ENCODE data around the gene CDC42. TPM values are rescaled to one million over a fixed set of nuclear protein-coding genes. Genes with fewer than 3 reads are reported as not detected.

Gene CDC42
- polyA plus RNA-seq, 1 experiment, result 148 TPM

DNA sequence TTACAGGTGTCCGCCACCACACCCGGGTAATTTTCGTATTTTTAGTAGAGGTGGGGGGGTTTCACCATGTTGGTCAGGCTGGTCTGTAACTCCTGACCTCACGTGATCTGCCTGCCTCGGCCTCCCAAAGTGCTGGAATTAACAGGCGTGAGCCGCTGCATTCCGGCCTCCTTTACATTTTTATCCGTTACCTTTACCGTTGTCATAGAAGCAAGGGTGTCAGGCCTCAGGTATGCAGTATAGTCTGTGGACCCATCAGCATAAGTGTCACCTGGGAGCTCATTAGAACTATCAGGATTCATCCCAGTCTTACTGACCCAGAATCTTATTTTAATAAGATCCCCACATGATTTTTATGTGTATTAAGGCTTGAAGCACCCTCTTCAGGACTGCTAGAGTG lies 5.4 kb downstream of the CDC42 start:
- POLR2A ChIA-PET, result no interaction called here
- no peaks in the 10 kb centered on the region for H3K36me3 ChIP-seq (ENCODE audit: control insufficient read depth, insufficient read depth, low read length)

DNA sequence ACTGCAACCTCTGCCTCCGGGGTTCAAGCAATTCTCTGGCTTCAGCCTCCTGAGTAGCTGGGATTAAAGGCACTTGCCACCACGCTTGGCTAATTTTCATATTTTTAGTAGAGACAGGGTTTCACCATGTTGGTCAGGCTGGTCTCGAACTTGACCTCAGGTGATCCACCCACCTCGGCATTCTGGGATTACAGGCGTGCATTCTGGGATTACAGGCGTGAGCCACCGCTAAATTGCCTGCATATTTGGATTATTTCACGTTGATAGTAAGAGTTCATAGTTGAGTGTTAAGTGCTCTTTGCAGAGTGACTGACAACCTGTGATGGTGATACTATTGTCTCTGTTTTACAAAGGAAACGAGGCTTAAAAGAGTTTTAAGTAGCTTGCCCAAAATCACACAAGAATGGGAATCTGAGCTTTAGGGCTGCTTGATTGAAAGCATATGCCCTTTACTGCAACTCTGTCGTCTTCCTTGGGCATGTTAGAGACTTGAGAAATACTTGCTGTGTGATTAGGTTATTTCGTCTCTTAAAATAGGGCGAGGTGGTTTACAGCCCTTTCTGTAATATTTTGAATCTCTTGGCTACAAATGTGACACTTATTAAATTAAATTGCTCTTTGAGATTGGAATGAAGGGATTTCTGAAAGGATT lies 12.4 kb downstream of the CDC42 start:
- TF ChIP-seq, protein P1, sequence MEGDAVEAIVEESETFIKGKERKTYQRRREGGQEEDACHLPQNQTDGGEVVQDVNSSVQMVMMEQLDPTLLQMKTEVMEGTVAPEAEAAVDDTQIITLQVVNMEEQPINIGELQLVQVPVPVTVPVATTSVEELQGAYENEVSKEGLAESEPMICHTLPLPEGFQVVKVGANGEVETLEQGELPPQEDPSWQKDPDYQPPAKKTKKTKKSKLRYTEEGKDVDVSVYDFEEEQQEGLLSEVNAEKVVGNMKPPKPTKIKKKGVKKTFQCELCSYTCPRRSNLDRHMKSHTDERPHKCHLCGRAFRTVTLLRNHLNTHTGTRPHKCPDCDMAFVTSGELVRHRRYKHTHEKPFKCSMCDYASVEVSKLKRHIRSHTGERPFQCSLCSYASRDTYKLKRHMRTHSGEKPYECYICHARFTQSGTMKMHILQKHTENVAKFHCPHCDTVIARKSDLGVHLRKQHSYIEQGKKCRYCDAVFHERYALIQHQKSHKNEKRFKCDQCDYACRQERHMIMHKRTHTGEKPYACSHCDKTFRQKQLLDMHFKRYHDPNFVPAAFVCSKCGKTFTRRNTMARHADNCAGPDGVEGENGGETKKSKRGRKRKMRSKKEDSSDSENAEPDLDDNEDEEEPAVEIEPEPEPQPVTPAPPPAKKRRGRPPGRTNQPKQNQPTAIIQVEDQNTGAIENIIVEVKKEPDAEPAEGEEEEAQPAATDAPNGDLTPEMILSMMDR (IDR thresholded peaks at IDR 0.05; ENCODE audit: insufficient read depth, low read depth, low read length), result no peak
- CTCF ChIA-PET, result no interaction called here

More for the DNA sequence above, 5.4 kb downstream of the CDC42 start:
- TF ChIP-seq, protein P1 (IDR thresholded peaks at IDR 0.05; ENCODE audit: insufficient read depth, low read depth, low read length), result no peak
- H3K27me3 ChIP-seq (ENCODE audit: control insufficient read depth, insufficient read depth, low read length), result no peaks in the 10 kb centered on the region
- CTCF ChIA-PET, result no interaction called here
- DNase-seq (ENCODE audit: low read depth), result no peak
- no peak overlapping the region for H3K4me3 ChIP-seq (ENCODE audit: low read depth, low read length)

DNA sequence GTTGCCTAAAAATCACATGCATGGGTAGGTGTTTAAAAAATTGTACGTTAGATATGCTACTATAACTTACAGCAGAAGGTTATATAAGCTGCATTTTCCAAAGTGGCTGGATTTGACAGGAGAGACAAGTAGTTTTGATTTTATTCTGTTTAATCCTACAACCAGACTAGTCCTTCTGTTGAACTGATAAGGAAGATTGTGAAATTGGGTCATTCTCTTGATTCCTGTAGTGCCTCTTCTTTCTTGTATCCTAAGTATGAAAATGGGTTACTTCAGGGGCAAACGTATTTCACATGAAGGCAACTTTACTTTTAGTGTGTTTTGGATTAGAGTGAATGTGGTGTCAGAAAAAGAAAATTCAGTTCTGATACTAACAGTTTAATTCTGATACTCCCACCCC lies 19.0 kb downstream of the CDC42 start:
- Histone ChIP-seq H3K27me3 (ENCODE audit: control insufficient read depth, insufficient read depth, low read length) (no peaks in the 10 kb centered on the region), H3K36me3 (ENCODE audit: control insufficient read depth, insufficient read depth, low read length) (no peaks in the 10 kb centered on the region; the same call in none of the 2 replicates), H3K4me3 (ENCODE audit: low read depth, low read length) (no peak overlapping the region)
- DNase-seq (ENCODE audit: low read depth), result no peak
- ChIA-PET CTCF (no interaction called here), POLR2A (no interaction called here)
- TF ChIP-seq, protein P1 (IDR thresholded peaks at IDR 0.05; ENCODE audit: insufficient read depth, low read depth, low read length), result no peak

More for the DNA sequence above, 12.4 kb downstream of the CDC42 start:
- DNase-seq (ENCODE audit: low read depth), result no peak
- POLR2A ChIA-PET, result no interaction called here
- H3K27me3 ChIP-seq (ENCODE audit: control insufficient read depth, insufficient read depth, low read length), result no peaks in the 10 kb centered on the region
- H3K36me3 ChIP-seq (ENCODE audit: control insufficient read depth, insufficient read depth, low read length), result no peaks in the 10 kb centered on the region; the same call in 1 of the 2 replicates
- no peak overlapping the region for H3K4me3 ChIP-seq (ENCODE audit: low read depth, low read length)

DNA sequence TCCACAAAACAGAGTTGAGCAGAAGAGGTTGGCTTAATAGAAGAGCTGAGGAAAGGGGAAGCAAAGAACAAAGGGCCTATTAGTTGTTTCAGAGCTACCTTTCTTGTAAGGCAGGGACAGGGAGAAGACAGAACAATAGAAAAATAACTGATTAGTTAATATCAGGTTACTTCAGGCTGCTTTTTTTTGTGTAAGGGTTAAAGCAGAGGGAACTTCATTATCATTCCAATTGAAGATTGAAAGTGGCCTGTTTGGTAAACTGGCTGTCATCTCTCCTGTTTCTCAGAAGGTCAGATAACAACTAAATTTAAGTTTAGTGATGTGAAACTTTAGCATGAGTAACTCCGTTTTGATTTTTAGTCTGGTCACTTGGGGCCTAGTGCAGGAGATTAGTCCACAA lies 22.3 kb downstream of the CDC42 start:
- H3K4me3 ChIP-seq (ENCODE audit: low read depth, low read length), result no peak overlapping the region
- DNase-seq (ENCODE audit: low read depth), result no peak
- ChIA-PET POLR2A (no interaction called here), CTCF (no interaction called here)
- TF ChIP-seq, protein P1 (IDR thresholded peaks at IDR 0.05; ENCODE audit: insufficient read depth, low read depth, low read length), result no peak
- H3K27me3 ChIP-seq (ENCODE audit: control insufficient read depth, insufficient read depth, low read length), result no peaks in the 10 kb centered on the region
- H3K36me3 ChIP-seq (ENCODE audit: control insufficient read depth, insufficient read depth, low read length), result no peaks in the 10 kb centered on the region; the same call in 1 of the 2 replicates

DNA sequence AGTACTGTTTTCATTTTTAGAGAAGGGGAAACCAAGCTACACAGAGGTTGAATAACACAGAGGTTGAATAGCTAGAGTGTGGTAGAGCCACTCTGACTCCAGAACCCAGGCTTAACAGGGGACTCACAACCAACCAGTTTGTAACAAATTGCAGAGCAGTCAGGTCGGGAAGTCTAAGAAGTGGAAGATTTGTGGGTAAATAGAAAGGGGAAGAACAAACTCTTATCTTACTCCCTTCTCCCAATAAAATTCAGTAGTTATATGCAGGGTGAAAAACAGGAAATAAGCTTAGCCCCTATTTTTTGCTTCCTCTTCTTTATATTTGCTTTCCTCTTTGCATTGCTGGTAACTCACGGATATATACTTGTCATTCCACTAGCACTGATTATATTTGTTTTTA lies 23.2 kb downstream of the CDC42 start:
- no peak overlapping the region for H3K4me3 ChIP-seq (ENCODE audit: low read depth, low read length)
- CTCF ChIA-PET, result no interaction called here
- TF ChIP-seq, protein P1 (IDR thresholded peaks at IDR 0.05; ENCODE audit: insufficient read depth, low read depth, low read length), result no peak
- H3K27me3 ChIP-seq (ENCODE audit: control insufficient read depth, insufficient read depth, low read length), result no peaks in the 10 kb centered on the region
- peaks cover 1% of the 10 kb centered on the region; the same call in 1 of the 2 replicates for H3K36me3 ChIP-seq (ENCODE audit: control insufficient read depth, insufficient read depth, low read length)
- POLR2A ChIA-PET, result no interaction called here
- DNase-seq (ENCODE audit: low read depth), result no peak

Data from BJ (cell line).